ENCODE measurements around the gene LRBA. TPM values are rescaled to one million over a fixed set of nuclear protein-coding genes. Genes with fewer than 3 reads are reported as not detected.

LRBA gene
- total and polyA plus RNA-seq, 9 of the 15 experiments (the other 6 are each of a cell fraction or from before 2014, with no cell fraction given): 24.2 to 88.7 (median 59.7) TPM

DNA sequence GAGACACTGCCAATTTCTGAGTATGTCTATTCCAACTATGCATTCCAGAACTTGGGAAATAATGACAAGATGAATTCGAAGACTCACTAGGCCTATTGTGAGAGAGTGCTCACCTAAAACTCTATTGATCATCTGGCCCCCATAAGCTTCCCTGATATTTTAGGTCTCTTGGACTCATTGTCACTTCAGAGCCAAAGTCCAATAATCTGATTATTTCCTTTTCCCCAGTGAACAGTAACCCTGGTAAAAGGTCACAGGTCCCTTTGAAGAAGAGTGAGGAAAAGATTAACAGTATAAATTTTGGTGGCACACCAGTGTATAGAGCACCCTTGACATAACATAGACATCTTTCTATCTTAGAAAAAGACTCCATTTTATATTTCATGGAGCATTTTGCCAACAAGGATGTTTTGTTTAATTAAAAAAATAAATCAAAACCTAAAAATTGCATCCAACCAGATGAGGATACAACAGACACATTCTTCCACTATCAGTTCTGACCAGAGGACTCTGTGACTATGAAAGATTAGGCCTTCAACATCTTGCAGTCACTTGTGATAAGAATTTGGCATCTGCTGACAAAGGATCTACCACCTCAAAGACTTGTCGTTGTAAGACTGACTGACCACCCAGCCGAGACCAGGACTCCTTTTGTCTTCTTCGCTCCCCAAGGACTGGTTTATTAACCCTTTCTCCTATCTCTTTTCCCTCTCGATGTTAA is 241.2 kb downstream of the LRBA start (continued):
- TF ChIP-seq, protein P1, sequence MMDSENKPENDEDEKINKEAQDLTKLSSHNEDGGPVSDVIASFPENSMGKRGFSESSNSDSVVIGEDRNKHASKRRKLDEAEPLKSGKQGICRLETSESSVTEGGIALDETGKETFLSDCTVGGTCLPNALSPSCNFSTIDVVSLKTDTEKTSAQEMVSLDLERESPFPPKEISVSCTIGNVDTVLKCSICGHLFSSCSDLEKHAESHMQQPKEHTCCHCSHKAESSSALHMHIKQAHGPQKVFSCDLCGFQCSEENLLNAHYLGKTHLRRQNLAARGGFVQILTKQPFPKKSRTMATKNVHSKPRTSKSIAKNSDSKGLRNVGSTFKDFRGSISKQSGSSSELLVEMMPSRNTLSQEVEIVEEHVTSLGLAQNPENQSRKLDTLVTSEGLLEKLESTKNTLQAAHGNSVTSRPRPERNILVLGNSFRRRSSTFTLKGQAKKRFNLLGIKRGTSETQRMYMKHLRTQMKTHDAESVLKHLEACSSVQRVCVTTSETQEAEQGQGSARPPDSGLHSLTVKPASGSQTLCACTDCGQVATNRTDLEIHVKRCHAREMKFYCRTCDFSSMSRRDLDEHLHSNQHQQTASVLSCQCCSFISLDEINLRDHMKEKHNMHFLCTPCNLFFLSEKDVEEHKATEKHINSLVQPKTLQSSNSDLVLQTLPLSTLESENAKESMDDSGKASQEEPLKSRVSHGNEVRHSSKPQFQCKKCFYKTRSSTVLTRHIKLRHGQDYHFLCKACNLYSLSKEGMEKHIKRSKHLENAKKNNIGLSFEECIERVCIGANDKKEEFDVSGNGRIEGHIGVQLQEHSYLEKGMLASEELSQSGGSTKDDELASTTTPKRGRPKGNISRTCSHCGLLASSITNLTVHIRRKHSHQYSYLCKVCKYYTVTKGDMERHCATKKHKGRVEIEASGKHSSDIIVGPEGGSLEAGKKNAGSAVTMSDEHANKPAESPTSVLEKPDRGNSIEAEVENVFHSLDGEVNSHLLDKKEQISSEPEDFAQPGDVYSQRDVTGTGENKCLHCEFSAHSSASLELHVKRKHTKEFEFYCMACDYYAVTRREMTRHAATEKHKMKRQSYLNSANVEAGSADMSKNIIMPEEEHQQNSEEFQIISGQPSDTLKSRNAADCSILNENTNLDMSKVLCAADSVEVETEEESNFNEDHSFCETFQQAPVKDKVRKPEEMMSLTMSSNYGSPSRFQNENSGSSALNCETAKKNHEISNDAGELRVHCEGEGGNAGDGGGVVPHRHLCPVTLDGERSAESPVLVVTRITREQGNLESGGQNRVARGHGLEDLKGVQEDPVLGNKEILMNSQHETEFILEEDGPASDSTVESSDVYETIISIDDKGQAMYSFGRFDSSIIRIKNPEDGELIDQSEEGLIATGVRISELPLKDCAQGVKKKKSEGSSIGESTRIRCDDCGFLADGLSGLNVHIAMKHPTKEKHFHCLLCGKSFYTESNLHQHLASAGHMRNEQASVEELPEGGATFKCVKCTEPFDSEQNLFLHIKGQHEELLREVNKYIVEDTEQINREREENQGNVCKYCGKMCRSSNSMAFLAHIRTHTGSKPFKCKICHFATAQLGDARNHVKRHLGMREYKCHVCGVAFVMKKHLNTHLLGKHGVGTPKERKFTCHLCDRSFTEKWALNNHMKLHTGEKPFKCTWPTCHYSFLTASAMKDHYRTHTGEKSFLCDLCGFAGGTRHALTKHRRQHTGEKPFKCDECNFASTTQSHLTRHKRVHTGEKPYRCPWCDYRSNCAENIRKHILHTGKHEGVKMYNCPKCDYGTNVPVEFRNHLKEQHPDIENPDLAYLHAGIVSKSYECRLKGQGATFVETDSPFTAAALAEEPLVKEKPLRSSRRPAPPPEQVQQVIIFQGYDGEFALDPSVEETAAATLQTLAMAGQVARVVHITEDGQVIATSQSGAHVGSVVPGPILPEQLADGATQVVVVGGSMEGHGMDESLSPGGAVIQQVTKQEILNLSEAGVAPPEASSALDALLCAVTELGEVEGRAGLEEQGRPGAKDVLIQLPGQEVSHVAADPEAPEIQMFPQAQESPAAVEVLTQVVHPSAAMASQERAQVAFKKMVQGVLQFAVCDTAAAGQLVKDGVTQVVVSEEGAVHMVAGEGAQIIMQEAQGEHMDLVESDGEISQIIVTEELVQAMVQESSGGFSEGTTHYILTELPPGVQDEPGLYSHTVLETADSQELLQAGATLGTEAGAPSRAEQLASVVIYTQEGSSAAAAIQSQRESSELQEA (IDR thresholded peaks at IDR 0.05; ENCODE audit: low read depth): no peak
- TF ChIP-seq, protein P2, sequence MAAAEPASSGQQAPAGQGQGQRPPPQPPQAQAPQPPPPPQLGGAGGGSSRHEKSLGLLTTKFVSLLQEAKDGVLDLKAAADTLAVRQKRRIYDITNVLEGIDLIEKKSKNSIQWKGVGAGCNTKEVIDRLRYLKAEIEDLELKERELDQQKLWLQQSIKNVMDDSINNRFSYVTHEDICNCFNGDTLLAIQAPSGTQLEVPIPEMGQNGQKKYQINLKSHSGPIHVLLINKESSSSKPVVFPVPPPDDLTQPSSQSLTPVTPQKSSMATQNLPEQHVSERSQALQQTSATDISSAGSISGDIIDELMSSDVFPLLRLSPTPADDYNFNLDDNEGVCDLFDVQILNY (CRISPR knock-in tag; IDR thresholded peaks at IDR 0.05): no peak
- TF ChIP-seq HDAC8 (tag; IDR thresholded peaks at IDR 0.05) (no peak), ZBTB17 (CRISPR knock-in tag; IDR thresholded peaks at IDR 0.05) (no peak), TEAD4 (IDR thresholded peaks at IDR 0.05; ENCODE audit: low read length) (peak; percentile 99), TEAD4 (CRISPR knock-in tag; IDR thresholded peaks at IDR 0.05; ENCODE audit: borderline replicate concordance) (no peak), NBN (IDR thresholded peaks at IDR 0.05; ENCODE audit: low read depth) (no peak), TOE1 (IDR thresholded peaks at IDR 0.05; ENCODE audit: borderline replicate concordance) (no peak), TOE1 (CRISPR knock-in tag; IDR thresholded peaks at IDR 0.05; ENCODE audit: borderline replicate concordance, low read depth) (no peak), YBX1 (IDR thresholded peaks at IDR 0.05) (no peak), STAT5B (CRISPR knock-in tag; IDR thresholded peaks at IDR 0.05) (no peak), KLF1 (tag; IDR thresholded peaks at IDR 0.05) (no peak), ESRRB (CRISPR knock-in tag; IDR thresholded peaks at IDR 0.05; ENCODE audit: borderline replicate concordance) (no peak), CHD4 (IDR thresholded peaks at IDR 0.05; ENCODE audit: insufficient read depth, insufficient replicate concordance, low read depth, low read length, poor library complexity, severe bottlenecking) (no peak)
- TF ChIP-seq, protein P3, sequence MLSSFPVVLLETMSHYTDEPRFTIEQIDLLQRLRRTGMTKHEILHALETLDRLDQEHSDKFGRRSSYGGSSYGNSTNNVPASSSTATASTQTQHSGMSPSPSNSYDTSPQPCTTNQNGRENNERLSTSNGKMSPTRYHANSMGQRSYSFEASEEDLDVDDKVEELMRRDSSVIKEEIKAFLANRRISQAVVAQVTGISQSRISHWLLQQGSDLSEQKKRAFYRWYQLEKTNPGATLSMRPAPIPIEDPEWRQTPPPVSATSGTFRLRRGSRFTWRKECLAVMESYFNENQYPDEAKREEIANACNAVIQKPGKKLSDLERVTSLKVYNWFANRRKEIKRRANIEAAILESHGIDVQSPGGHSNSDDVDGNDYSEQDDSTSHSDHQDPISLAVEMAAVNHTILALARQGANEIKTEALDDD (IDR thresholded peaks at IDR 0.05): peak; percentile 46
- TF ChIP-seq, protein P4, sequence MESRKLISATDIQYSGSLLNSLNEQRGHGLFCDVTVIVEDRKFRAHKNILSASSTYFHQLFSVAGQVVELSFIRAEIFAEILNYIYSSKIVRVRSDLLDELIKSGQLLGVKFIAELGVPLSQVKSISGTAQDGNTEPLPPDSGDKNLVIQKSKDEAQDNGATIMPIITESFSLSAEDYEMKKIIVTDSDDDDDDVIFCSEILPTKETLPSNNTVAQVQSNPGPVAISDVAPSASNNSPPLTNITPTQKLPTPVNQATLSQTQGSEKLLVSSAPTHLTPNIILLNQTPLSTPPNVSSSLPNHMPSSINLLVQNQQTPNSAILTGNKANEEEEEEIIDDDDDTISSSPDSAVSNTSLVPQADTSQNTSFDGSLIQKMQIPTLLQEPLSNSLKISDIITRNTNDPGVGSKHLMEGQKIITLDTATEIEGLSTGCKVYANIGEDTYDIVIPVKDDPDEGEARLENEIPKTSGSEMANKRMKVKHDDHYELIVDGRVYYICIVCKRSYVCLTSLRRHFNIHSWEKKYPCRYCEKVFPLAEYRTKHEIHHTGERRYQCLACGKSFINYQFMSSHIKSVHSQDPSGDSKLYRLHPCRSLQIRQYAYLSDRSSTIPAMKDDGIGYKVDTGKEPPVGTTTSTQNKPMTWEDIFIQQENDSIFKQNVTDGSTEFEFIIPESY (CRISPR knock-in tag; IDR thresholded peaks at IDR 0.05): no peak

Measured in K562 (cell line).